ENCODE measurements around the gene IFIT2. TPM values are rescaled to one million over a fixed set of nuclear protein-coding genes. Genes with fewer than 3 reads are reported as not detected.

IFIT2 gene
- total RNA-seq, 6 experiments from 2014 or later, result 4.7 to 12.4 (median 9.8) TPM

GRCh38 chr10:89304446-89304845 lies 2.6 kb downstream of the IFIT2 start:
- intact Hi-C loops (cut with DNase I), result no loop called here
- ATAC-seq (no peak), DNase-seq (no peak)
- peaks cover 0 to 21% (median 8%) of the 10 kb centered on the region in 4 donors for H3K4me1 ChIP-seq
- 81% methylated on average over 2 of the region's 2 CpGs for WGBS (ENCODE audit: insufficient coverage, low coverage, low lambda C conversion rate, missing lambda C conversion rate)
- H3K27ac ChIP-seq, result no peak overlapping the region
- no peaks in the 10 kb centered on the region for H3K27me3 ChIP-seq
- H3K4me3 ChIP-seq, result no peak overlapping the region
- H3K36me3 ChIP-seq, result peaks cover 0 to 13% (median 5%) of the 10 kb centered on the region in 4 donors
- H3K9me3 ChIP-seq, result no peaks in the 10 kb centered on the region
- TF ChIP-seq CTCF (IDR thresholded peaks at IDR 0.05) (no peak), POLR2A (IDR thresholded peaks at IDR 0.05) (no peak)

GRCh38 chr10:89304925-89305324 lies 3.1 kb downstream of the IFIT2 start:
- TF ChIP-seq CTCF (IDR thresholded peaks at IDR 0.05) (no peak), POLR2A (IDR thresholded peaks at IDR 0.05) (no peak)
- Histone ChIP-seq H3K4me1 (peaks cover 0 to 21% (median 8%) of the 10 kb centered on the region in 4 donors), H3K36me3 (peaks cover 0 to 13% (median 5%) of the 10 kb centered on the region in 4 donors), H3K27ac (no peak overlapping the region), H3K4me3 (no peak overlapping the region), H3K27me3 (no peaks in the 10 kb centered on the region), H3K9me3 (no peaks in the 10 kb centered on the region)
- DNase-seq (no peak), ATAC-seq (no peak)
- intact Hi-C loops (cut with DNase I), result no loop called here

GRCh38 chr10:89305766-89306433 lies 4.1 kb downstream of the IFIT2 start:
- ATAC-seq, result no peak
- WGBS (ENCODE audit: insufficient coverage, low coverage, low lambda C conversion rate, missing lambda C conversion rate), result 94% methylated on average over 9 of the region's 9 CpGs
- DNase-seq, result no peak
- peaks cover 0 to 13% (median 5%) of the 10 kb centered on the region in 4 donors for H3K36me3 ChIP-seq
- no peaks in the 10 kb centered on the region for H3K27me3 ChIP-seq
- no peaks in the 10 kb centered on the region for H3K9me3 ChIP-seq
- intact Hi-C loops (cut with DNase I), result no loop called here
- H3K27ac ChIP-seq, result no peak overlapping the region
- no peak for TF ChIP-seq CTCF (IDR thresholded peaks at IDR 0.05)
- TF ChIP-seq POLR2A (IDR thresholded peaks at IDR 0.05), result no peak
- H3K4me1 ChIP-seq, result peaks cover 0 to 20% (median 8%) of the 10 kb centered on the region in 4 donors
- no peak overlapping the region for H3K4me3 ChIP-seq

- WGBS (ENCODE audit: insufficient coverage, low coverage, low lambda C conversion rate, missing lambda C conversion rate), result 91% methylated on average over 12 of the region's 13 CpGs
- H3K4me1 ChIP-seq, result peaks cover 0 to 15% (median 8%) of the 10 kb centered on the region in 4 donors
- no peak overlapping the region for H3K4me3 ChIP-seq
- no peaks in the 10 kb centered on the region for H3K9me3 ChIP-seq
- TF ChIP-seq POLR2A (IDR thresholded peaks at IDR 0.05) (no peak), CTCF (IDR thresholded peaks at IDR 0.05) (no peak)
- peaks cover 0 to 13% (median 5%) of the 10 kb centered on the region in 4 donors for H3K36me3 ChIP-seq
- no peak overlapping the region for H3K27ac ChIP-seq
- ATAC-seq, result no peak
- intact Hi-C loops (cut with DNase I), result no loop called here
- no peak for DNase-seq
- no peaks in the 10 kb centered on the region for H3K27me3 ChIP-seq
Measured at GRCh38 chr10:89306434-89307268, 4.8 kb downstream of the IFIT2 start.

Measured in right lobe of liver (tissue), 6 donors.